NCI-H748 (cell line): ENCODE data around the gene CASD1.

Experiments used
- DNase-seq: peaks from one replicate; lab custom pipeline; 2025; ENCODE audit not compliant: unreplicated experiment; lab: John Stamatoyannopoulos, UW

CASD1 gene

GRCh38 chr7:94578614-94579013 is 69.0 kb downstream of the CASD1 start:
- DNase-seq: no peak

DNA sequence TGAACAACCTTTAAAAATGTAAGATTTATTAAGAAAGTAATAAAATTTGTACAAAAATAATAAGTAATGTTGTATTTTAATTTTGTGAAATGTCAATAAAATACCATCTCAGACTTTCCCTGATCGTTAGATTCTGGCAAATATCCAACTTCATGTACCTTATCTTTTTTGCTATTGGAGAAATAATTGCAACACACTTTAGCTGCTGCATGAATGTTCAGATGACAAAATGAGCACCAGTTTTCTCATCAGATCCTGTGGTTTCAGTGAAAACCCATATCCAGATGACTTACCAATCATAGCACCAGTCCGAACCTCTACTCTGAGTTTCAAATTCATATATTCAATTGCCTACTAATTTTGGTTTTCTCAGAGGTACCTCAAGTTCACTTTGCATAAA is 69.9 kb downstream of the CASD1 start:
- DNase-seq: no peak

- DNase-seq: no peak
These were observed 71.0 kb downstream of the CASD1 start for GRCh38 chr7:94580601-94581000.

DNA sequence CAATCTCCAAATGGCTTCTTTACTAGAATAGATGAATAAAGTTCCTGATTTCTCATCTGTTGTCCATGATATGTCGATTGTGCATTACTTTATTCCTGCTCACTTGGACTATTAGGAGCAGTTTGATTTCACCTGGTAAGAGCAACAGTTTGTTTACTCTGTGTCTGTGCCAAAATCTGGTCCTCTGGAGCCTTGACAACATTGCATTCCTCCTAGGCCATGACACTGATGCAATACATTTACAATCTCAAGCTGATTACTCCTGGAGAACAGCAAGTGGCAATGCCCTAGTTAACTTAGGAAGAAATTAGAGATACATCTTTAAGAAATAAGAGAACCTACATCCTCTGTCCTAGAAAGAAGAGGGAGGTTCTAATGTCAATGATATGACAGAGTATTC is 74.5 kb downstream of the CASD1 start:
- DNase-seq: no peak

GRCh38 chr7:94588075-94588474 is 78.5 kb downstream of the CASD1 start:
- DNase-seq: no peak

DNA sequence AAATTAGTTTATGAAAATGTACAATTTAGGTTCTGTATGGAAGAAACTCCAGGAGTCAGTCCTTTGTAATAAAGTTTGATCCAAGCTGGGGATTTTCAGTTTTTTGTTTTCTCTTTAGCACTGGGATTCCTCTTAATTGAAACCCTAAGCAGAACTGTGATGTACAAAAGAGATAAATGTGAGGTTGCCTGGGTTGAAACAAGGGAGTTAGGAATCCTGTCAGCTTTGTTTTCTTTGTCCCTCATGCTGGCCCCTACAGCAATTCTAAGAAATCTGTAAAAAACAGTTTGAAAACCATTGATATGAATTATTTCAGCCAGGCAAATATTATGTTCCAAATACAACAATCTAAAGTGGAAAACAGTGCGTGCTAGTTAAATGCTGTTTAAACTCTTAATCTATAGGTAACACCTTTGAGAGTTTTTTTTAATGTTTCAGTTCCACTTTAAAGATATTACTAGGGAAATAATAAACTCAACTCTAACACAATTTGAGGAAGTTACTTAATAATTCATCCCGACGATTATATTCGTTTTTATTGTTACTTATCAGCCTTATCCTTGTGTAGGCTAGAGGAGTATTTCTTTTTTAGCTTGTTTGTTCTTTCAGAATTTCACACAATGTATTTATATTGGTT is 81.0 kb downstream of the CASD1 start:
- DNase-seq: no peak

GRCh38 chr7:94591176-94591575 is 81.6 kb downstream of the CASD1 start:
- DNase-seq: no peak

- no peak for DNase-seq
These were observed 85.3 kb downstream of the CASD1 start for GRCh38 chr7:94594882-94595281.

DNA sequence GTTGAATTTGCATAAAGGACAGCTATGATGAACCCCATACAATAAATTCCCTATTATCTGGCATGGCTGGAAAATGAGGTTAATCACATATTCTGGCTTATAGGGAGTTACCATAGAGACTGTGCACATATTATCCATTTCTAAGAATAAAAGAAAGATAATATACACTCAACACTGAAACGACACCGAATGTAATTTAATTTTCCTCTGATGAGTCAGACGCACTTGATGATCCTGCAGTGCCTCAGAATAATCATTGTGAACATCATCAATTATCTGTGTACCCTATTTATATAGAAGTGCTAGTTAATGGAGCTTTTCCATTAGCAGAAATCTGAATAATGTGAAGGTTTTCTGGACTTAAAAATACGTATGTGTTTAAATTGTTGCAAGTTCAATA is 86.1 kb downstream of the CASD1 start:
- peak; percentile 22 for DNase-seq

- DNase-seq: no peak
These were observed 90.7 kb downstream of the CASD1 start for GRCh38 chr7:94600267-94600666.

- DNase-seq: no peak
These were observed 92.6 kb downstream of the CASD1 start for GRCh38 chr7:94602181-94602580.

DNA sequence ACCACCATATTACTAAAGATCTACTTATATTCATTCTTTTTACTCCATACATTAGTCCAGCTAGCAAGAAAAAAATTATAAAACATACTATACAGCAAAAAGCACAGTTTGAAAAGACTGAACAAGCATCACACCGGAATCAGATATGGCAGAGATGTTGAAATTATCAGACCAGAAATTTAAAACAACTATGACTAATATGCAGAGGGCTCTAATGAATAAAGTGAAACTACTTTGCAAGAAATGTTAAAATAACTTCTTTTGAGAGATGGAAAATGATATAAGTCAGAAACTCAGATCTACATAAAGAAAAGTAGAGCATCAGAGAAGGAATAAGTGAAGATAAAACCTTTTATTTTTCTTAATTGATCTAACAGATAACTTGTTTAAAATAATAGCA is 95.4 kb downstream of the CASD1 start:
- DNase-seq: no peak
